ENCODE data around the gene GPRC5C.
"Not testable (repeated sequence)": the region's sequence is repeated elsewhere in the genome, so short reads cannot be mapped to it uniquely, and the experiment has no call there.

The GPRC5C gene

DNA sequence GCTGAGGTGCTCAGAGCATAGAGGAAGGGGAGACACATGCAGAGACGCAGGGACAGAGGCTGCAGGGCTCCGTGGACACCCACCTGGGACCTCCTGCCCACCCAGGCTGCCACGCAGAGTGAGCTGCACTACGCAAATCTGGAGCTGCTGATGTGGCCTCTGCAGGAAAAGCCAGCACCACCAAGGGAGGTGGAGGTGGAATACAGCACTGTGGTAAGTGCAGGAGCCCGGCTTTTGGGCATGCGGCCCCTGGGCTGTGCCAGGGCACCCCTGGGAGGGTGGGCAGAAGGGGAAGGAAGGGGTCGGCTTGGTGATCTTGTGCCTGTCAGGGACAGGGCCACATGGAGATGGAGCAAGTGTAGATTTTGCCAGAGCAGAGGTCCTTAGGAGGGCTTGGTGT is 49.7 kb downstream of the GPRC5C start:
- H3K27ac ChIP-seq = no peak overlapping the region
- TF ChIP-seq, protein P1, sequence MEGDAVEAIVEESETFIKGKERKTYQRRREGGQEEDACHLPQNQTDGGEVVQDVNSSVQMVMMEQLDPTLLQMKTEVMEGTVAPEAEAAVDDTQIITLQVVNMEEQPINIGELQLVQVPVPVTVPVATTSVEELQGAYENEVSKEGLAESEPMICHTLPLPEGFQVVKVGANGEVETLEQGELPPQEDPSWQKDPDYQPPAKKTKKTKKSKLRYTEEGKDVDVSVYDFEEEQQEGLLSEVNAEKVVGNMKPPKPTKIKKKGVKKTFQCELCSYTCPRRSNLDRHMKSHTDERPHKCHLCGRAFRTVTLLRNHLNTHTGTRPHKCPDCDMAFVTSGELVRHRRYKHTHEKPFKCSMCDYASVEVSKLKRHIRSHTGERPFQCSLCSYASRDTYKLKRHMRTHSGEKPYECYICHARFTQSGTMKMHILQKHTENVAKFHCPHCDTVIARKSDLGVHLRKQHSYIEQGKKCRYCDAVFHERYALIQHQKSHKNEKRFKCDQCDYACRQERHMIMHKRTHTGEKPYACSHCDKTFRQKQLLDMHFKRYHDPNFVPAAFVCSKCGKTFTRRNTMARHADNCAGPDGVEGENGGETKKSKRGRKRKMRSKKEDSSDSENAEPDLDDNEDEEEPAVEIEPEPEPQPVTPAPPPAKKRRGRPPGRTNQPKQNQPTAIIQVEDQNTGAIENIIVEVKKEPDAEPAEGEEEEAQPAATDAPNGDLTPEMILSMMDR (conservative IDR thresholded peaks at IDR 0.05) = no peak
- no peak for TF ChIP-seq ZFX (IDR thresholded peaks at IDR 0.05)

- TF ChIP-seq, protein P1 (conservative IDR thresholded peaks at IDR 0.05) = no peak
- no peak for TF ChIP-seq ZFX (IDR thresholded peaks at IDR 0.05)
- no peak overlapping the region for H3K27ac ChIP-seq
Observed at GRCh38 chr17:74484066-74484465, 52.2 kb downstream of the GPRC5C start.

DNA sequence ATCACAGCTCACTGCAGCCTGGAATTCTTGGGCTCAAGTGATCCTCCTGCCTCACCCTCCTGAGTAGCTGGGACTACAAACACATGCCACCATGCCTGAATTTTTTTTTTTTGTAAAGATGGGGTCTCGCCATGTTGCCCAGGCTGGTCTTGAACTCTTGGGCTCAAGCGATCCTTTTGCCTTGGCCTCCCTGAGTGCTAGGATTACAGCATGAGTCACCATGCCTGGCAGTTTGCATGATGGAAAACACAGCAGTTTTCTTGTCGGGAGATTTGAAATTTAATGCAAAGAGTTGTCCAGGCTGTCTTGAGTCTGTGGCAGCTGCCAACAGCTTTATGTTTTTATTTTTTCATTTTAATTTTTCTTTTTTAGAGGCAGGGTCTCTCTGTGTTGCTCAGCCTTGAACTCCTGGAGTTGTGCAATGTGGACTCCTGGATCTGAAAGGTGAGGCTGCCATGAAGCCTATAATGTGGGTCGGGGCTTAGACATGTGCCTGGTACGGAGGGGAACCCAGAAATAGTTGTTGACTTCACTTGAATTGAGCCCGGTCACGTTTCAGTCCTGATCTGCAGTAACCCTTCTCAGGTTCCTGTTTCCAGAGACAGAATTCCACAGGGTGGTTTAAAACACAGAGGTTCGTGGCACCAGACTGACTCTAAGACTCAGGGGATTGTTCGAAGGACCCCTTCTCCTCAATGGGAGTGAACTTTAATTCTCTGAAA is 53.3 kb downstream of the GPRC5C start:
- TF ChIP-seq, protein P1 (conservative IDR thresholded peaks at IDR 0.05) = no peak
- TF ChIP-seq ZFX (IDR thresholded peaks at IDR 0.05) = no peak
- no peak overlapping the region for H3K27ac ChIP-seq

- TF ChIP-seq ZFX (IDR thresholded peaks at IDR 0.05) = no peak
- TF ChIP-seq, protein P1 (conservative IDR thresholded peaks at IDR 0.05) = no peak
- H3K27ac ChIP-seq = no peak overlapping the region
Observed at GRCh38 chr17:74485841-74486240, 54.0 kb downstream of the GPRC5C start.

- not testable (repeated sequence) for H3K27ac ChIP-seq
Observed at GRCh38 chr17:74488276-74488675, 56.4 kb downstream of the GPRC5C start.

GRCh38 chr17:74490716-74491115 is 58.8 kb downstream of the GPRC5C start:
- TF ChIP-seq ZFX (IDR thresholded peaks at IDR 0.05) = no peak
- TF ChIP-seq, protein P1 (conservative IDR thresholded peaks at IDR 0.05) = no peak
- H3K27ac ChIP-seq = no peak overlapping the region

DNA sequence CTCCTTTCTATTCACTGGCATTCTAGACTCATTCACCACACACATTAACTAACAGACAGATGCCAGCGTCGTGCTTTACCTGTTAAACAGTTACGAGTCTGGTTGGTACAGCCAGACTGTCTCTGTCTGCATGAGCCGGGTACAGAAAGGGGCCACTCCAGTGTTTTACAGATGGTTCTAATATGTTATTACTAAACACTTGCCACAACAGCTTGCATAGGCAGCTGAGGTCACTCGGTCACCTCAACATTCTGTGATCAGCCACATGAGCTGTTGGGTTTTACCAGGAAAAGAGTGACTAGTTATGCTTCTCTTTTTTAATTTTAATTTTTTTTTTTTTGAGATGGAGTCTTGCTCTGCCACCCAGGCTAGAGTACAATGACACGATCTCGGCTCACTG is 59.7 kb downstream of the GPRC5C start:
- no peak overlapping the region for H3K27ac ChIP-seq
- TF ChIP-seq, protein P1 (conservative IDR thresholded peaks at IDR 0.05) = no peak
- no peak for TF ChIP-seq ZFX (IDR thresholded peaks at IDR 0.05)

DNA sequence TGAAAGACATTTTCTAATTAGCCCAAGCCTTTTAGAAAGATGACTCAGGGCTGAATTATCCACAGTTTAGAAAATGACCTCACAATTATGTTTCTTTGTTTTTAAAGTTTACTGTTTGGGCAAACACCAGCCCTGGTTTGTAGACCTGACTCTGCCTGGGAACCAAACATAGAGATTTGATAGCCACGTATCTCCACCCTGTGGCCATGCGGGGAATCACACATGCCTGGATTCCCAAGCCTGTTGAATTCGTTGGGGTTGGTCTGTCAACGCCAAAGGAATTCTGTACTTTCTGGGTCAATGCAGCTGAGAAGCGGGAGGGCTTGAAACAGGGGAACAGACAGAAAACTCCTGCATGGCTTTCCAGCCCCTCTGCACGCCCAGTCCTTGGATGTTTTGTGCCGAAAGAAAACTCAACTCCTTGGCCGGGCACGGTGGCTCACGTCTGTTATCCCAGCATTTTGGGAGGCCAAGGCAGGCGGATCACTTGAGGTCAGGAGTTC is 61.5 kb downstream of the GPRC5C start:
- TF ChIP-seq, protein P1 (conservative IDR thresholded peaks at IDR 0.05) = peak; percentile 91
- TF ChIP-seq ZFX (IDR thresholded peaks at IDR 0.05) = no peak
- no peak overlapping the region for H3K27ac ChIP-seq
